GM13977 (cell line): ENCODE measurements around the gene CRKL.

Experiments used
- DNase-seq: peaks from one replicate; pipeline ENCODE4 v3.0.0; 2012; ENCODE audit warnings: low spot score
- in situ Hi-C: fragments of 300-500 bp; cut with MboI; formaldehyde crosslinking; loops from one replicate; pipeline ENCODE4 v1.12.0; 2022; ENCODE audit warnings: low sequenced_read_pairs, low pct_unique_long_range_greater_than_20kb, mixed read lengths, inconsistent platforms; ENCODE audit not compliant: unreplicated experiment
- TF ChIP-seq, protein P1 (sequence below): IDR thresholded peaks from 2 replicates; pipeline ENCODE4 v1.5.1; 2012; ENCODE audit warnings: mild to moderate bottlenecking, control low read depth; ENCODE audit not compliant: insufficient read depth; ENCODE audit errors: extremely low read depth, missing control alignments

CRKL gene

GRCh38 chr22:20986365-20986764, 69.2 kb downstream of the CRKL start:
- no peak for DNase-seq
- in situ Hi-C loops: no loop called here
- TF ChIP-seq, protein P1, sequence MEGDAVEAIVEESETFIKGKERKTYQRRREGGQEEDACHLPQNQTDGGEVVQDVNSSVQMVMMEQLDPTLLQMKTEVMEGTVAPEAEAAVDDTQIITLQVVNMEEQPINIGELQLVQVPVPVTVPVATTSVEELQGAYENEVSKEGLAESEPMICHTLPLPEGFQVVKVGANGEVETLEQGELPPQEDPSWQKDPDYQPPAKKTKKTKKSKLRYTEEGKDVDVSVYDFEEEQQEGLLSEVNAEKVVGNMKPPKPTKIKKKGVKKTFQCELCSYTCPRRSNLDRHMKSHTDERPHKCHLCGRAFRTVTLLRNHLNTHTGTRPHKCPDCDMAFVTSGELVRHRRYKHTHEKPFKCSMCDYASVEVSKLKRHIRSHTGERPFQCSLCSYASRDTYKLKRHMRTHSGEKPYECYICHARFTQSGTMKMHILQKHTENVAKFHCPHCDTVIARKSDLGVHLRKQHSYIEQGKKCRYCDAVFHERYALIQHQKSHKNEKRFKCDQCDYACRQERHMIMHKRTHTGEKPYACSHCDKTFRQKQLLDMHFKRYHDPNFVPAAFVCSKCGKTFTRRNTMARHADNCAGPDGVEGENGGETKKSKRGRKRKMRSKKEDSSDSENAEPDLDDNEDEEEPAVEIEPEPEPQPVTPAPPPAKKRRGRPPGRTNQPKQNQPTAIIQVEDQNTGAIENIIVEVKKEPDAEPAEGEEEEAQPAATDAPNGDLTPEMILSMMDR: no peak

DNA sequence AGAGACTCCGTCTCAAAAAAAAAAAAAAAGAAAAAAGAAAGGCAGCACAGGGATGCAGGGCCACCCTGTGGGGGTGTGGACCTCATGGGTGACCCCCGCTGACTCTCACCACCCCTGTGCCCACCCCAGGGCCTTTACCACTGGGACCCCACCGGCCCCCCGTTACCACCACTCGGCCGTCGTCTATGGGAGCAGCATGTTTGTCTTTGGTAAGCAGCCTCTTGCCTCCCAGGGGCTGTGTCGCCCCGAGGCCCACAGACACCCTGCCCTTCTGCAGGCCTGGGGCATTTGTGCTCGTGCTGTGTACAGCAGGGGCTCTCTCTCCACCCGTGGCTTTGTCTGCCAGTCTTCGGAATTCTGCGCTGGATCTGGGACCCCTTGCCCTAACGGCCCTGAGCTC, 70.2 kb downstream of the CRKL start:
- in situ Hi-C loops: no loop called here
- TF ChIP-seq, protein P1: no peak
- DNase-seq: no peak

DNA sequence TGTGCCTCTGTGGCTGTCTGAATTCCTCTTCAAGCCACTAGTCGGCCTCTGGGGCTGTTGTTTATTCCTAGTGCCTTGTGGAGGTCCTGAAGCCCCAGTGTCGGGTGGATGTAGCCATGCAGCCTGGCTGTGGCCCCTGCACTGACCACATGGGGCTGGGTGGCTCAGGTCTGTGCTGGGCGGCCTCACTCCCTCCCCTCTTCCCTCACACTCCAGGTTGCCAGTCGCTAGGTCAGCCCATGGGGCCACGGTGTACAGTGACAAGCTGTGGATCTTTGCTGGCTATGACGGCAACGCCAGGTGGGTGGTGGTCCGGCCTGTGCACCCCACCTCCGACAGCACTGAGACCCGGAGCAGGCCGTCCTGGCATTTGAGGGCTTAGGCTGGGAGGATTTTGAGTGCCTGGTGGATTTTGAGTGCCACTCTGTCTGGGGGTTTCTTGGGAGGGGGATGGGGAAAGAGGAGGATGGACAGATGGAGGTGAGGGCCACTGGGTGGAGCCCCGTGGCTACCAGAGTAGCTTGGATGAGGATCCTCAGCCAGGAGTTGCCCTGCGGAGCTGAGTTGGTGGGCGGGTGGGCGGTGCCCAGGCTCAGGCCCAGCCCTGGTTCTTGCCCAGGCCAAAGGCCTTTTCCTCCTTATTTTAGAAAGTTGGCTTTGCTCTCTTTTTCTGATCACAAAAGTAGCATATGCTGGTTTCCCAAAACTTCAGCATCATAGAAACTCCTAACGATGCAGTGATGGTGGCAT, 71.5 kb downstream of the CRKL start:
- no peak for DNase-seq
- in situ Hi-C loops: no loop called here
- TF ChIP-seq, protein P1: no peak

GRCh38 chr22:20989323-20990138, 72.3 kb downstream of the CRKL start:
- no peak for DNase-seq
- in situ Hi-C loops: no loop called here
- TF ChIP-seq, protein P1: no peak

- TF ChIP-seq, protein P1: no peak
Measured at GRCh38 chr22:20990184-20991180, 73.3 kb downstream of the CRKL start.

More at GRCh38 chr22:20990184-20991180, 73.3 kb downstream of the CRKL start:
- no peak for DNase-seq
- in situ Hi-C loops: no loop called here
